OCI-LY3 (cell line): ENCODE data around the gene PDE4D.

Experiments used
- H2AFZ ChIP-seq: fragments of 200-600, 300-600 bp; shearing (Covaris generic); 2 replicates; pipeline ENCODE4 v1.6.0; 2014; ENCODE audit warnings: antibody characterized with exemption, low read depth, low read length
- H3K27ac ChIP-seq: fragments of 200-600, 300-600 bp; sonication (generic); 2 replicates; pipeline ENCODE4 v1.5.1; 2014; ENCODE audit warnings: mild to moderate bottlenecking, low read length, moderate library complexity, mixed read lengths
- H3K27me3 ChIP-seq: fragments of 200-600, 300-600 bp; sonication (generic); 2 replicates; pipeline ENCODE4 v1.6.1; 2014; ENCODE audit warnings: low read depth, low read length, mixed read lengths
- H3K36me3 ChIP-seq: fragments of 200-600, 300-600 bp; sonication (generic); replicated peaks from 2 replicates; pipeline ENCODE3; 2014; ENCODE audit warnings: low read depth, low read length, mixed read lengths
- H3K4me1 ChIP-seq: fragments of 300-600, 200-600 bp; sonication (generic); 2 replicates; pipeline ENCODE4 v1.6.1; 2014; ENCODE audit warnings: low read length, mixed read lengths
- H3K4me2 ChIP-seq: fragments of 200-600, 300-600 bp; sonication (generic); 2 replicates; pipeline ENCODE4 v1.6.1; 2014; ENCODE audit warnings: low read length, mixed read lengths
- H3K4me3 ChIP-seq: fragments of 300-600, 200-600 bp; sonication (generic); 2 replicates; pipeline ENCODE4 v1.5.1; 2014; ENCODE audit warnings: antibody characterized with exemption, mild to moderate bottlenecking, low read length, moderate library complexity
- H3K79me2 ChIP-seq: fragments of 300-600, 200-600 bp; shearing (Covaris generic); 2 replicates; pipeline ENCODE4 v1.6.1; 2014; ENCODE audit warnings: mild to moderate bottlenecking, low read length, mixed read lengths
- H3K9ac ChIP-seq: fragments of 300-600, 200-600 bp; shearing (Covaris generic); 2 replicates; pipeline ENCODE4 v1.6.0; 2014; ENCODE audit warnings: mild to moderate bottlenecking, low read length, moderate library complexity
- H3K9me3 ChIP-seq: fragments of 200-600, 300-600 bp; shearing (Covaris generic); 2 replicates; pipeline ENCODE4 v1.6.1; 2014; ENCODE audit warnings: low read length, mixed read lengths; ENCODE audit not compliant: insufficient read depth
- H4K20me1 ChIP-seq: fragments of 200-600, 300-600 bp; sonication (generic); 2 replicates; pipeline ENCODE4 v1.6.1; 2016; ENCODE audit warnings: low read length, mixed read lengths; ENCODE audit not compliant: insufficient read depth
- CTCF ChIP-seq: fragments of 200-600, 300-600 bp; sonication (generic); IDR thresholded peaks from 2 replicates; pipeline ENCODE4 v1.5.1; 2014; ENCODE audit warnings: antibody characterized with exemption, low read length, low read depth
- EZH2phosphoT487 ChIP-seq: fragments of 200-600 bp; shearing (Covaris generic); IDR thresholded peaks from 2 replicates; pipeline ENCODE4 v1.6.1; 2018; ENCODE audit warnings: antibody characterized with exemption, mixed run types, low read depth

Gene PDE4D

GRCh38 chr5:59055745-59056448 lies 837.6 kb downstream of the PDE4D start:
- H3K79me2 ChIP-seq, result no peaks in the 10 kb centered on the region
- no peak overlapping the region for H3K27ac ChIP-seq
- H3K4me3 ChIP-seq, result no peak overlapping the region
- no peaks in the 10 kb centered on the region for H3K27me3 ChIP-seq
- no peaks in the 10 kb centered on the region for H3K4me1 ChIP-seq
- no peak overlapping the region for H3K4me2 ChIP-seq
- H2AFZ ChIP-seq, result no peak overlapping the region
- no peak overlapping the region for H3K9ac ChIP-seq
- no peaks in the 10 kb centered on the region for H3K9me3 ChIP-seq
- H3K36me3 ChIP-seq, result no peaks in the 10 kb centered on the region
- no peak for TF ChIP-seq EZH2phosphoT487
- no peaks in the 10 kb centered on the region for H4K20me1 ChIP-seq

GRCh38 chr5:59054963-59055528 lies 838.5 kb downstream of the PDE4D start:
- no peaks in the 10 kb centered on the region for H3K79me2 ChIP-seq
- H3K4me3 ChIP-seq, result no peak overlapping the region
- no peaks in the 10 kb centered on the region for H3K9me3 ChIP-seq
- H3K9ac ChIP-seq, result no peak overlapping the region
- H3K4me1 ChIP-seq, result no peaks in the 10 kb centered on the region
- TF ChIP-seq EZH2phosphoT487 (no peak), CTCF (no peak)
- H3K36me3 ChIP-seq, result no peaks in the 10 kb centered on the region
- no peaks in the 10 kb centered on the region for H3K27me3 ChIP-seq
- no peak overlapping the region for H3K4me2 ChIP-seq
- H4K20me1 ChIP-seq, result no peaks in the 10 kb centered on the region
- no peak overlapping the region for H3K27ac ChIP-seq
- H2AFZ ChIP-seq, result no peak overlapping the region

- Histone ChIP-seq H3K9ac (no peak overlapping the region), H4K20me1 (no peaks in the 10 kb centered on the region), H3K79me2 (no peaks in the 10 kb centered on the region), H3K4me3 (no peak overlapping the region), H2AFZ (no peak overlapping the region), H3K36me3 (no peaks in the 10 kb centered on the region), H3K27ac (no peak overlapping the region), H3K27me3 (no peaks in the 10 kb centered on the region), H3K4me1 (no peaks in the 10 kb centered on the region), H3K9me3 (no peaks in the 10 kb centered on the region), H3K4me2 (no peak overlapping the region)
- no peak for TF ChIP-seq EZH2phosphoT487
- TF ChIP-seq CTCF, result no peak
These were observed 841.6 kb downstream of the PDE4D start for GRCh38 chr5:59051951-59052350.

GRCh38 chr5:59049095-59049494 lies 844.4 kb downstream of the PDE4D start:
- no peak overlapping the region for H2AFZ ChIP-seq
- H3K79me2 ChIP-seq, result no peaks in the 10 kb centered on the region
- H3K27me3 ChIP-seq, result no peaks in the 10 kb centered on the region
- H3K9ac ChIP-seq, result no peak overlapping the region
- H3K4me1 ChIP-seq, result no peaks in the 10 kb centered on the region
- no peak overlapping the region for H3K4me3 ChIP-seq
- H4K20me1 ChIP-seq, result no peaks in the 10 kb centered on the region
- H3K9me3 ChIP-seq, result no peaks in the 10 kb centered on the region
- no peak overlapping the region for H3K4me2 ChIP-seq
- H3K27ac ChIP-seq, result no peak overlapping the region
- TF ChIP-seq EZH2phosphoT487, result no peak
- TF ChIP-seq CTCF, result no peak
- H3K36me3 ChIP-seq, result no peaks in the 10 kb centered on the region
